Smooth muscle cell of bladder (primary cell): ENCODE measurements around the gene PLG. TPM values are rescaled to one million over a fixed set of nuclear protein-coding genes. Genes with fewer than 3 reads are reported as not detected.

Experiments used
- total RNA-seq: library from RNA; depleted of rRNA; stranded (reverse); fragments of >200 nt; gene quantifications from 2 replicates; pipeline ENCODE4 v1.2.3, GENCODE V29; 2014

Gene PLG
- not detected in 2 replicates for total RNA-seq

GRCh38 chr6:160701918-160702680, at the start of gene PLG:
Gene PLG (plus strand): TSS chr6:160702244. CDS start chr6:160702305, 61 bp downstream.

DNA sequence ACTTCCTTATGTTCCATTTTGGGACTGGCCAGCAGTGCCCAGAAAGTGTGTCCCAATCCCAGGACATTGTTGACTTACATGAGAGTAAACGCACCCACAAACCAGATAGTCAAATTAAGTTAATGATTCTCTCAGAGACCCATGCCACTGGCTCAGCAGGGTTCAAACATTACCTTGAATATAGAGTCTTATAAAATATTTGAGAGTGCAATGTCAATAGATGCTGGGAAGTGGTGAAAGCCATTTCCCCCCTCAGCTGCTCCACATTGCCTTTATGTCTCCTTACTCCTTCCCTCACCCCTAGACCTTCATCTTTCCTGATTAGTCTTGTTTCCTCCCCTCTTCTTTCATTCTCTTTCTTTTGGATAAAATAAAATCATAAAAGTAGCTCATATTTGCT, 37.8 kb upstream of the PLG start, which contains the start of gene LPA:
Gene LPA (minus strand): TSS at position 78 of the 400 bp plus-strand sequence. CDS start 61 bp downstream, at position 17.

Other genes starting within 250 kb of the PLG start
- gene LPA, start 38.0 kb upstream of the PLG start, total RNA-seq = not detected in 2 replicates